ENCODE measurements around the gene DGKB. TPM values are rescaled to one million over a fixed set of nuclear protein-coding genes. Genes with fewer than 3 reads are reported as not detected.

Gene DGKB
- total RNA-seq, 3 donors from 2014 or later = not detected

GRCh38 chr7:14825912-14826311 is 76.6 kb downstream of the DGKB start:
- Mint-ChIP-seq H3K36me3 (ENCODE audit: insufficient read depth) (no peaks in the 10 kb centered on the region), H3K4me1 (ENCODE audit: low read depth) (no peaks in the 10 kb centered on the region), H3K4me3 (no peak overlapping the region), H3K9me3 (peaks cover 8% of the 10 kb centered on the region), H3K27me3 (ENCODE audit: low read depth) (no peaks in the 10 kb centered on the region)
- ATAC-seq (no peak), DNase-seq (no peak)

- Mint-ChIP-seq H3K9me3 (peaks cover 4% of the 10 kb centered on the region), H3K4me1 (ENCODE audit: low read depth) (no peaks in the 10 kb centered on the region), H3K4me3 (no peak overlapping the region), H3K36me3 (ENCODE audit: insufficient read depth) (no peaks in the 10 kb centered on the region), H3K27me3 (ENCODE audit: low read depth) (no peaks in the 10 kb centered on the region)
- no peak for ATAC-seq
- no peak for DNase-seq
Measured at GRCh38 chr7:14822481-14822854, 80.1 kb downstream of the DGKB start.

- Mint-ChIP-seq H3K4me1 (ENCODE audit: low read depth) (no peaks in the 10 kb centered on the region), H3K36me3 (ENCODE audit: insufficient read depth) (no peaks in the 10 kb centered on the region), H3K9me3 (no peaks in the 10 kb centered on the region), H3K4me3 (no peak overlapping the region), H3K27me3 (ENCODE audit: low read depth) (no peaks in the 10 kb centered on the region)
- DNase-seq = no peak
- ATAC-seq = no peak
Measured at GRCh38 chr7:14821757-14822480, 80.6 kb downstream of the DGKB start.

GRCh38 chr7:14818871-14819270 is 83.7 kb downstream of the DGKB start:
- no peaks in the 10 kb centered on the region for H3K27me3 Mint-ChIP-seq (ENCODE audit: low read depth)
- no peak overlapping the region for H3K4me3 Mint-ChIP-seq
- ATAC-seq = no peak
- no peaks in the 10 kb centered on the region for H3K4me1 Mint-ChIP-seq (ENCODE audit: low read depth)
- H3K9me3 Mint-ChIP-seq = no peaks in the 10 kb centered on the region
- H3K36me3 Mint-ChIP-seq (ENCODE audit: insufficient read depth) = no peaks in the 10 kb centered on the region
- DNase-seq = no peak

GRCh38 chr7:14817829-14818614 is 84.5 kb downstream of the DGKB start:
- no peak for DNase-seq
- Mint-ChIP-seq H3K9me3 (no peaks in the 10 kb centered on the region), H3K4me1 (ENCODE audit: low read depth) (no peaks in the 10 kb centered on the region), H3K4me3 (no peak overlapping the region), H3K36me3 (ENCODE audit: insufficient read depth) (no peaks in the 10 kb centered on the region), H3K27me3 (ENCODE audit: low read depth) (no peaks in the 10 kb centered on the region)
- no peak for ATAC-seq

GRCh38 chr7:14807507-14807906 is 95.0 kb downstream of the DGKB start:
- DNase-seq (no peak), ATAC-seq (no peak)
- Mint-ChIP-seq H3K9me3 (peaks cover under 1% of the 10 kb centered on the region), H3K4me3 (no peak overlapping the region), H3K27me3 (ENCODE audit: low read depth) (no peaks in the 10 kb centered on the region), H3K4me1 (ENCODE audit: low read depth) (no peaks in the 10 kb centered on the region), H3K36me3 (ENCODE audit: insufficient read depth) (no peaks in the 10 kb centered on the region)

- no peaks in the 10 kb centered on the region for H3K9me3 Mint-ChIP-seq
Measured at GRCh38 chr7:14806891-14807290, 95.7 kb downstream of the DGKB start.

GRCh38 chr7:14805105-14805719 is 97.3 kb downstream of the DGKB start:
- H3K9me3 Mint-ChIP-seq = no peaks in the 10 kb centered on the region
- H3K36me3 Mint-ChIP-seq (ENCODE audit: insufficient read depth) = no peaks in the 10 kb centered on the region
- no peak for ATAC-seq
- H3K4me3 Mint-ChIP-seq = no peak overlapping the region
- no peak for DNase-seq
- H3K27me3 Mint-ChIP-seq (ENCODE audit: low read depth) = no peaks in the 10 kb centered on the region
- H3K4me1 Mint-ChIP-seq (ENCODE audit: low read depth) = no peaks in the 10 kb centered on the region

More at GRCh38 chr7:14806891-14807290, 95.7 kb downstream of the DGKB start:
- Mint-ChIP-seq H3K36me3 (ENCODE audit: insufficient read depth) (no peaks in the 10 kb centered on the region), H3K4me3 (no peak overlapping the region), H3K27me3 (ENCODE audit: low read depth) (no peaks in the 10 kb centered on the region), H3K4me1 (ENCODE audit: low read depth) (no peaks in the 10 kb centered on the region)
- ATAC-seq = no peak
- DNase-seq = no peak

GRCh38 chr7:14800664-14801063 is 101.9 kb downstream of the DGKB start:
- no peaks in the 10 kb centered on the region for H3K27me3 Mint-ChIP-seq (ENCODE audit: low read depth)
- DNase-seq (no peak), ATAC-seq (no peak)
- H3K36me3 Mint-ChIP-seq (ENCODE audit: insufficient read depth) = no peaks in the 10 kb centered on the region
- H3K4me1 Mint-ChIP-seq (ENCODE audit: low read depth) = no peaks in the 10 kb centered on the region
- H3K4me3 Mint-ChIP-seq = no peak overlapping the region
- H3K9me3 Mint-ChIP-seq = no peaks in the 10 kb centered on the region

GRCh38 chr7:14793151-14793550 is 109.4 kb downstream of the DGKB start:
- Mint-ChIP-seq H3K4me3 (no peak overlapping the region), H3K4me1 (ENCODE audit: low read depth) (no peaks in the 10 kb centered on the region), H3K9me3 (no peaks in the 10 kb centered on the region), H3K27me3 (ENCODE audit: low read depth) (no peaks in the 10 kb centered on the region), H3K36me3 (ENCODE audit: insufficient read depth) (no peaks in the 10 kb centered on the region)
- no peak for DNase-seq
- ATAC-seq = no peak

GRCh38 chr7:14787551-14787950 is 115.0 kb downstream of the DGKB start:
- no peaks in the 10 kb centered on the region for H3K27me3 Mint-ChIP-seq (ENCODE audit: low read depth)
- H3K9me3 Mint-ChIP-seq = no peaks in the 10 kb centered on the region
- no peaks in the 10 kb centered on the region for H3K36me3 Mint-ChIP-seq (ENCODE audit: insufficient read depth)
- ATAC-seq = no peak
- DNase-seq = no peak
- no peak overlapping the region for H3K4me3 Mint-ChIP-seq
- H3K4me1 Mint-ChIP-seq (ENCODE audit: low read depth) = no peaks in the 10 kb centered on the region

- Mint-ChIP-seq H3K9me3 (no peaks in the 10 kb centered on the region), H3K4me1 (ENCODE audit: low read depth) (no peaks in the 10 kb centered on the region), H3K27me3 (ENCODE audit: low read depth) (no peaks in the 10 kb centered on the region), H3K36me3 (ENCODE audit: insufficient read depth) (no peaks in the 10 kb centered on the region), H3K4me3 (no peak overlapping the region)
- DNase-seq (no peak), ATAC-seq (no peak)
Measured at GRCh38 chr7:14786314-14786895, 116.1 kb downstream of the DGKB start.

GRCh38 chr7:14777806-14778205 is 124.7 kb downstream of the DGKB start:
- no peaks in the 10 kb centered on the region for H3K4me1 Mint-ChIP-seq (ENCODE audit: low read depth)
- DNase-seq = no peak
- no peaks in the 10 kb centered on the region for H3K27me3 Mint-ChIP-seq (ENCODE audit: low read depth)
- H3K36me3 Mint-ChIP-seq (ENCODE audit: insufficient read depth) = no peaks in the 10 kb centered on the region
- ATAC-seq = no peak
- H3K9me3 Mint-ChIP-seq = peaks cover 12% of the 10 kb centered on the region
- H3K4me3 Mint-ChIP-seq = no peak overlapping the region

GRCh38 chr7:14776266-14776665 is 126.3 kb downstream of the DGKB start:
- Mint-ChIP-seq H3K4me1 (ENCODE audit: low read depth) (no peaks in the 10 kb centered on the region), H3K9me3 (peaks cover 12% of the 10 kb centered on the region), H3K4me3 (no peak overlapping the region), H3K27me3 (ENCODE audit: low read depth) (no peaks in the 10 kb centered on the region), H3K36me3 (ENCODE audit: insufficient read depth) (no peaks in the 10 kb centered on the region)
- ATAC-seq (no peak), DNase-seq (no peak)
